IMR-90 (cell line): ENCODE measurements around the gene COL6A6. TPM values are rescaled to one million over a fixed set of nuclear protein-coding genes. Genes with fewer than 3 reads are reported as not detected.

Source experiments
- ATAC-seq: fragments of 200-7000 bp; cut with Tn5 transposase; 2 replicates; pipeline ENCODE4 v1.9.1; 2020; ENCODE audit warnings: low read depth, mild to moderate bottlenecking, moderate library complexity
- BruUV-seq: library from RNA; stranded (reverse); fragments of 400-500 nt; replicated peaks from 2 replicates; lab custom pipeline; 2021; lab: Mats Ljungman, UMichigan
- CTCF ChIA-PET: fragments of 300-600 bp; formaldehyde crosslinking; extraction: SDS; loops from one replicate; lab custom pipeline; 2021; ENCODE audit warnings: antibody characterized with exemption; lab: Yijun Ruan, JAX
- POLR2A ChIA-PET: fragments of 300-600 bp; sonication (Branson Sonifier 250); formaldehyde crosslinking; loops from one replicate; lab custom pipeline; 2022; ENCODE audit warnings: antibody characterized with exemption; ENCODE audit not compliant: unreplicated experiment; lab: Charles Lee
- DNase-seq: peaks from one replicate; pipeline ENCODE4 v3.0.0; 2013
- H2AFZ ChIP-seq: replicated peaks from 2 replicates; pipeline ENCODE3; 2013; ENCODE audit warnings: low read length, mild to moderate bottlenecking; ENCODE audit not compliant: poor library complexity
- H2AK5ac ChIP-seq: 2 replicates; pipeline ENCODE4 v1.6.1; 2013; ENCODE audit warnings: low read depth, low read length, inconsistent platforms
- H2AK9ac ChIP-seq: replicated peaks from 2 replicates; pipeline ENCODE3; 2013; ENCODE audit warnings: mild to moderate bottlenecking, low read depth, low read length, moderate library complexity; ENCODE audit not compliant: poor library complexity
- H2BK120ac ChIP-seq: 2 replicates; pipeline ENCODE4 v1.6.1; 2013; ENCODE audit warnings: low read depth, low read length, inconsistent platforms
- H2BK15ac ChIP-seq: 3 replicates; pipeline ENCODE4 v1.6.1; 2013; ENCODE audit warnings: low read depth, low read length, inconsistent platforms
- H2BK20ac ChIP-seq: 2 replicates; pipeline ENCODE4 v1.6.1; 2013; ENCODE audit warnings: low read depth, mild to moderate bottlenecking, inconsistent platforms, low read length, moderate library complexity
- H2BK5ac ChIP-seq: 2 replicates; pipeline ENCODE4 v1.6.1; 2013; ENCODE audit warnings: mild to moderate bottlenecking, low read depth, low read length, inconsistent platforms; ENCODE audit not compliant: poor library complexity, severe bottlenecking
- H3K14ac ChIP-seq: replicated peaks from 2 replicates; pipeline ENCODE4 v1.6.1; 2013; ENCODE audit warnings: low read depth, low read length, inconsistent platforms
- H3K18ac ChIP-seq: 2 replicates; pipeline ENCODE4 v1.6.1; 2013; ENCODE audit warnings: low read depth, low read length, control low read depth
- H3K23ac ChIP-seq: 2 replicates; pipeline ENCODE4 v1.6.1; 2013; ENCODE audit warnings: low read depth, low read length, inconsistent platforms
- H3K27ac ChIP-seq: 2 replicates; pipeline ENCODE4 v1.5.1; 2013; ENCODE audit warnings: mild to moderate bottlenecking, control low read depth, low read length; ENCODE audit not compliant: insufficient read depth
- H3K27me3 ChIP-seq: 2 replicates; pipeline ENCODE4 v1.6.1; 2013; ENCODE audit warnings: low read length; ENCODE audit not compliant: control insufficient read depth, insufficient read depth
- H3K36me3 ChIP-seq: 2 replicates; pipeline ENCODE4 v1.6.1; 2013; ENCODE audit warnings: low read length, mixed read lengths; ENCODE audit not compliant: control insufficient read depth, insufficient read depth
- H3K4ac ChIP-seq: 2 replicates; pipeline ENCODE4 v1.6.1; 2013; ENCODE audit warnings: low read depth, low read length, inconsistent platforms
- H3K4me1 ChIP-seq: 2 replicates; pipeline ENCODE4 v1.6.1; 2013; ENCODE audit warnings: low read length, mixed read lengths; ENCODE audit not compliant: control insufficient read depth, insufficient read depth
- H3K4me2 ChIP-seq: 2 replicates; pipeline ENCODE4 v1.6.1; 2013; ENCODE audit warnings: low read depth, mild to moderate bottlenecking, control low read depth, low read length, moderate library complexity
- H3K4me3 ChIP-seq: 2 replicates; pipeline ENCODE4 v1.5.1; 2013; ENCODE audit warnings: low read depth, mild to moderate bottlenecking, control low read depth, low read length, moderate library complexity; ENCODE audit not compliant: insufficient read depth
- H3K56ac ChIP-seq: 2 replicates; pipeline ENCODE4 v1.6.1; 2013; ENCODE audit warnings: low read length, inconsistent platforms; ENCODE audit not compliant: insufficient read depth; ENCODE audit errors: extremely low read depth
- H3K79me1 ChIP-seq, 2 experiments: 2 replicates each; pipeline ENCODE4 v1.6.1; 2013; ENCODE audit warnings: low read length in 2 of 2, inconsistent platforms in 1 of 2, low read depth in 1 of 2
- H3K9ac ChIP-seq: 2 replicates; pipeline ENCODE4 v1.6.1; 2013; ENCODE audit warnings: low read depth, low read length, control low read depth
- H3K9me1 ChIP-seq: 2 replicates; pipeline ENCODE4 v1.6.1; 2013; ENCODE audit warnings: low read length, inconsistent platforms; ENCODE audit not compliant: insufficient read depth
- H3K9me3 ChIP-seq: 2 replicates; pipeline ENCODE4 v1.6.1; 2013; ENCODE audit warnings: low read length; ENCODE audit not compliant: control insufficient read depth, insufficient read depth
- H4K20me1 ChIP-seq: 2 replicates; pipeline ENCODE4 v1.6.1; 2013; ENCODE audit warnings: low read length, inconsistent platforms; ENCODE audit not compliant: insufficient read depth
- H4K5ac ChIP-seq: 2 replicates; pipeline ENCODE4 v1.6.1; 2013; ENCODE audit warnings: mild to moderate bottlenecking, low read depth, low read length, control low read depth
- H4K8ac ChIP-seq, 2 experiments: 2 replicates each; pipeline ENCODE4 v1.6.1; 2013; ENCODE audit warnings: low read depth in 2 of 2, low read length in 2 of 2, control low read depth in 1 of 2, inconsistent platforms in 1 of 2
- H4K91ac ChIP-seq: 2 replicates; pipeline ENCODE4 v1.6.1; 2013; ENCODE audit warnings: low read depth, low read length, inconsistent platforms; ENCODE audit not compliant: insufficient read depth
- BHLHE40 ChIP-seq: fragments of 150-350 bp; IDR thresholded peaks from 2 replicates; pipeline ENCODE4 v1.6.1; 2016; ENCODE audit warnings: mild to moderate bottlenecking, low read depth, low read length
- CEBPB ChIP-seq: IDR thresholded peaks from 2 replicates; pipeline ENCODE4 v1.6.1; 2012; ENCODE audit warnings: low read depth, low read length, improper control_type of control experiment
- CHD1 ChIP-seq: IDR thresholded peaks from 2 replicates; pipeline ENCODE4 v1.6.1; 2012; ENCODE audit warnings: low read depth, low read length, improper control_type of control experiment
- CTCF ChIP-seq: conservative IDR thresholded peaks from 2 replicates; pipeline ENCODE4 v1.5.1; 2012; ENCODE audit warnings: mild to moderate bottlenecking, low read depth, low read length, improper control_type of control experiment
- ELK1 ChIP-seq: fragments of 150-350 bp; IDR thresholded peaks from 2 replicates; pipeline ENCODE4 v1.6.1; 2016; ENCODE audit warnings: low read depth, mild to moderate bottlenecking, low read length, moderate library complexity, borderline replicate concordance
- FOS ChIP-seq: fragments of 150-350 bp; IDR thresholded peaks from 2 replicates; pipeline ENCODE4 v1.6.1; 2016; ENCODE audit warnings: low read depth, low read length
- MAFK ChIP-seq: IDR thresholded peaks from 2 replicates; pipeline ENCODE4 v1.6.1; 2012; ENCODE audit warnings: low read depth, low read length, improper control_type of control experiment
- MAZ ChIP-seq: IDR thresholded peaks from 2 replicates; pipeline ENCODE4 v1.6.1; 2012; ENCODE audit warnings: low read depth, mild to moderate bottlenecking, low read length, improper control_type of control experiment, moderate library complexity, borderline replicate concordance
- MXI1 ChIP-seq: IDR thresholded peaks from 2 replicates; pipeline ENCODE4 v1.6.1; 2012; ENCODE audit warnings: low read depth, mild to moderate bottlenecking, low read length, moderate library complexity, borderline replicate concordance
- NFE2L2 ChIP-seq: fragments of 150-350 bp; IDR thresholded peaks from 2 replicates; pipeline ENCODE4 v1.6.1; 2016; ENCODE audit warnings: low read depth, mild to moderate bottlenecking, low read length
- POLR2A ChIP-seq: IDR thresholded peaks from 2 replicates; pipeline ENCODE4 v1.6.1; 2012; ENCODE audit warnings: mild to moderate bottlenecking, low read depth, low read length
- RAD21 ChIP-seq: IDR thresholded peaks from 2 replicates; pipeline ENCODE4 v1.6.1; 2012; ENCODE audit warnings: low read length, improper control_type of control experiment
- RCOR1 ChIP-seq: IDR thresholded peaks from 2 replicates; pipeline ENCODE4 v1.6.1; 2012; ENCODE audit warnings: mild to moderate bottlenecking, low read length, improper control_type of control experiment; ENCODE audit not compliant: insufficient replicate concordance
- RFX5 ChIP-seq: IDR thresholded peaks from 2 replicates; pipeline ENCODE4 v1.8.0; 2012; ENCODE audit warnings: low read depth, mild to moderate bottlenecking, low read length, moderate library complexity
- SMC3 ChIP-seq: fragments of 150-350 bp; IDR thresholded peaks from 2 replicates; pipeline ENCODE4 v1.6.1; 2016; ENCODE audit warnings: low read depth, mild to moderate bottlenecking, antibody characterized with exemption, low read length, moderate library complexity
- USF2 ChIP-seq: fragments of 150-350 bp; IDR thresholded peaks from 2 replicates; pipeline ENCODE4 v1.6.1; 2017; ENCODE audit warnings: mild to moderate bottlenecking, antibody characterized with exemption, low read length, low read depth
- WGBS, 2 experiments: methylation state at CpG; one replicate each; pipeline versions ENCODE4 v1.1.5 to v1.1.7; 2013; ENCODE audit warnings: missing lambda C conversion rate in 2 of 2; ENCODE audit not compliant: insufficient read length in 1 of 2; ENCODE audit errors: extremely low coverage in 2 of 2; 5-methylcytosine and 5-hydroxymethylcytosine counted together
- dilution Hi-C: fragments of 300-500 bp; cut with HindIII; formaldehyde crosslinking; loops from one replicate; pipeline ENCODE4 v1.14.3; 2018; ENCODE audit warnings: low sequenced_read_pairs; ENCODE audit not compliant: unreplicated experiment
- in situ Hi-C: fragments of 300-500 bp; cut with MboI; formaldehyde crosslinking; loops from 3 replicates; pipeline ENCODE4 v1.14.3; 2019; ENCODE audit warnings: low sequenced_read_pairs, inconsistent platforms, mixed read lengths
- intact Hi-C: fragments of 100-400 bp; cut with micrococcal nuclease; formaldehyde crosslinking; loops from 2 replicates; pipeline ENCODE4 v1.10.0; 2022
- polyA plus RNA-seq, 3 experiments: library from polyadenylated mRNA; depleted of rRNA; stranded (reverse); fragments of >200 nt; gene quantifications; 2 replicates each; pipeline ENCODE4 v1.2.3, GENCODE V29; 2012; ENCODE audit warnings: low replicate concordance in 1 of 3
- total RNA-seq: library from RNA; depleted of rRNA; stranded (reverse); fragments of >200 nt; gene quantifications from 2 replicates; pipeline ENCODE4 v1.2.3, GENCODE V29; 2012

Gene COL6A6
- total and polyA plus RNA-seq, 2 of the 4 experiments (the other 2 are of a cell fraction), result not detected

- no peak for TF ChIP-seq MAZ
- no peak for TF ChIP-seq RAD21
- no peak for TF ChIP-seq RFX5
- TF ChIP-seq MXI1, result no peak
- no peak for TF ChIP-seq MAFK
- no peak for TF ChIP-seq FOS
- no peak for TF ChIP-seq CEBPB
- no peak for TF ChIP-seq ELK1
- no peak for TF ChIP-seq SMC3
- no peak for TF ChIP-seq CTCF
- TF ChIP-seq CHD1, result no peak
- TF ChIP-seq POLR2A, result no peak
- no peak for TF ChIP-seq BHLHE40
- TF ChIP-seq USF2, result no peak
- TF ChIP-seq RCOR1, result no peak
- TF ChIP-seq NFE2L2, result no peak
- Histone ChIP-seq H2AK5ac (no peak overlapping the region), H3K18ac (no peak overlapping the region), H4K8ac (no peak overlapping the region), H2BK20ac (no peak overlapping the region), H3K23ac (no peak overlapping the region), H2BK5ac (no peak overlapping the region), H2AFZ (no peak overlapping the region), H3K36me3 (no peaks in the 10 kb centered on the region), H3K4me3 (no peak overlapping the region), H3K79me1 (no peaks in the 10 kb centered on the region), H4K5ac (no peak overlapping the region), H3K9me3 (no peaks in the 10 kb centered on the region), H3K14ac (no peak overlapping the region), H3K27ac (no peak overlapping the region), H4K91ac (no peak overlapping the region), H2BK120ac (no peak overlapping the region), H3K4ac (no peak overlapping the region), H3K56ac (no peak overlapping the region), H4K20me1 (no peaks in the 10 kb centered on the region), H3K27me3 (no peaks in the 10 kb centered on the region; the same call in 1 of the 2 replicates), H3K4me2 (peak overlapping the region; percentile 22; the same call in 1 of the 2 replicates), H3K4me1 (no peaks in the 10 kb centered on the region), H2BK15ac (no peak overlapping the region), H2AK9ac (no peak overlapping the region), H3K9ac (no peak overlapping the region), H3K9me1 (no peaks in the 10 kb centered on the region)
- intact Hi-C loops (no loop called here), in situ Hi-C loops (no loop called here), dilution Hi-C loops (no loop called here)
- ChIA-PET POLR2A (no interaction called here), CTCF (no interaction called here)
- 8% methylated on average over 4 of the region's 6 CpGs; no CpG with 5 or more reads in 1 of the 2 experiments for WGBS, 2 experiments
- BruUV-seq, result no TSS peak
- peak; percentile 66 for ATAC-seq
- DNase-seq, result no peak
These were observed 8.0 kb upstream of the COL6A6 start for GRCh38 chr3:130509008-130509407.
